Endothelial cell (in vitro differentiated cells): Measurements from ENCODE around the gene ENDOU. TPM values are rescaled to one million over a fixed set of nuclear protein-coding genes. Genes with fewer than 3 reads are reported as not detected.

Source experiments
- DNase-seq: peaks from one replicate; pipeline ENCODE4 v3.0.0; 2021; ENCODE audit warnings: low spot score
- H3K27ac Mint-ChIP-seq: one replicate; pipeline ENCODE4 v1.8.0; 2021; ENCODE audit warnings: mixed read lengths, inconsistent platforms; ENCODE audit not compliant: unreplicated experiment
- H3K27me3 Mint-ChIP-seq: one replicate; pipeline ENCODE4 v1.8.0; 2021; ENCODE audit warnings: mild to moderate bottlenecking, moderate library complexity, mixed read lengths, inconsistent platforms; ENCODE audit not compliant: unreplicated experiment
- H3K36me3 Mint-ChIP-seq: one replicate; pipeline ENCODE4 v1.8.0; 2021; ENCODE audit warnings: mild to moderate bottlenecking, low read depth, mixed read lengths, inconsistent platforms; ENCODE audit not compliant: unreplicated experiment
- H3K4me1 Mint-ChIP-seq: one replicate; pipeline ENCODE4 v1.8.0; 2021; ENCODE audit warnings: mild to moderate bottlenecking, mixed read lengths, inconsistent platforms; ENCODE audit not compliant: unreplicated experiment
- H3K4me3 Mint-ChIP-seq: one replicate; pipeline ENCODE4 v1.8.0; 2021; ENCODE audit warnings: mild to moderate bottlenecking, mixed read lengths, inconsistent platforms; ENCODE audit not compliant: unreplicated experiment
- H3K9me3 Mint-ChIP-seq: one replicate; pipeline ENCODE4 v1.8.0; 2021; ENCODE audit warnings: mixed read lengths, inconsistent platforms; ENCODE audit not compliant: unreplicated experiment
- total RNA-seq: library from RNA; stranded (reverse); fragmentation: NEBNext Ultra II Directional; extraction: Animal tissue kit (Norgen Biotek cat#: 25700); gene quantifications from one replicate; pipeline ENCODE4 v1.2.1, GENCODE V29; 2021; ENCODE audit not compliant: unreplicated experiment
- TF ChIP-seq, protein P1 (sequence below): fragments of 200-600 bp; sonication (generic); IDR thresholded peaks from one replicate; pipeline ENCODE4 v1.5.0; 2021; ENCODE audit warnings: antibody characterized with exemption; ENCODE audit not compliant: unreplicated experiment

Gene ENDOU
- total RNA-seq, 1 donor from 2014 or later, result 1.6 TPM

DNA sequence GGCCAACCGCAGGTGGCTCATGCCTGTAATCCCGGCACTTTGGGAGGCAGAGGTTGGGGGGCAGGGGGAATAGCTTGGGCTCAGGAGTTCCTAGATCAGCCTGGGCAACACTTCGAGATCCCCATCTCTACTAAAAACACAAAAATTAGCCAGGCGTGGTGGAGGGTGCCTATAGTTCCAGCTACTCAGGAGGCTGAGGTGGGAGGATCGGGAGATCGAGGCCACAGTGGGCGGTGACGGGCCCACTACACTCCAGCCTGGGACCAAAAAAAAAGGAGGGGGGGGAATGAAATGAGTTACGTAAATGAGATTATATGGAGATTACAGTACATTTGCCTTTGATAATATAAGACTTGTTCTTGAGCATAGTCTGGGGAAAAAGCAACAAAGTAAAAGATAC, 20.6 kb downstream of the ENDOU start:
- H3K27me3 Mint-ChIP-seq, result peaks cover 10% of the 10 kb centered on the region
- TF ChIP-seq, protein P1, sequence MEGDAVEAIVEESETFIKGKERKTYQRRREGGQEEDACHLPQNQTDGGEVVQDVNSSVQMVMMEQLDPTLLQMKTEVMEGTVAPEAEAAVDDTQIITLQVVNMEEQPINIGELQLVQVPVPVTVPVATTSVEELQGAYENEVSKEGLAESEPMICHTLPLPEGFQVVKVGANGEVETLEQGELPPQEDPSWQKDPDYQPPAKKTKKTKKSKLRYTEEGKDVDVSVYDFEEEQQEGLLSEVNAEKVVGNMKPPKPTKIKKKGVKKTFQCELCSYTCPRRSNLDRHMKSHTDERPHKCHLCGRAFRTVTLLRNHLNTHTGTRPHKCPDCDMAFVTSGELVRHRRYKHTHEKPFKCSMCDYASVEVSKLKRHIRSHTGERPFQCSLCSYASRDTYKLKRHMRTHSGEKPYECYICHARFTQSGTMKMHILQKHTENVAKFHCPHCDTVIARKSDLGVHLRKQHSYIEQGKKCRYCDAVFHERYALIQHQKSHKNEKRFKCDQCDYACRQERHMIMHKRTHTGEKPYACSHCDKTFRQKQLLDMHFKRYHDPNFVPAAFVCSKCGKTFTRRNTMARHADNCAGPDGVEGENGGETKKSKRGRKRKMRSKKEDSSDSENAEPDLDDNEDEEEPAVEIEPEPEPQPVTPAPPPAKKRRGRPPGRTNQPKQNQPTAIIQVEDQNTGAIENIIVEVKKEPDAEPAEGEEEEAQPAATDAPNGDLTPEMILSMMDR, result no peak
- peaks cover 23% of the 10 kb centered on the region for H3K4me1 Mint-ChIP-seq
- H3K36me3 Mint-ChIP-seq, result no peaks in the 10 kb centered on the region
- H3K4me3 Mint-ChIP-seq, result peak overlapping the region; percentile 90
- DNase-seq, result no peak
- H3K9me3 Mint-ChIP-seq, result no peaks in the 10 kb centered on the region
- peak overlapping the region; percentile 38 for H3K27ac Mint-ChIP-seq

DNA sequence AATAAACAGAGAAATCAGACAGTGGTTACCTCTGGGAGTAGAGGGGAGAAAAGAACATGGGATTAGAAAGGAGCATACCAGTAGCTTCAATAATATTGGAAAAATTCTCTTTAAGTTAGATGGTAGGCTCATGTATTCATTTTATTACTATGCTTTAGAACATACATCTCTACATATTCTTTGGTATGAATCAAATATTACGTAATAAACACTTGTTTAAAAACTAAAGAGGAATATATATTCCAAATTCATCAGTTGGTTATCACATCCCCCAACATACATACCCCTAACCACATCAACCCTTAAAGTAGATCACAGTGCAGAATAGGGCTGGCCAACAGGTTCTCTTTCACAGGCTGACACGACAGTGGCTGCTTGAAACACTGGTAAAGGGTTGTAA, 25.0 kb downstream of the ENDOU start:
- no peak overlapping the region for H3K4me3 Mint-ChIP-seq
- no peaks in the 10 kb centered on the region for H3K9me3 Mint-ChIP-seq
- no peak overlapping the region for H3K27ac Mint-ChIP-seq
- TF ChIP-seq, protein P1, result no peak
- peaks cover 9% of the 10 kb centered on the region for H3K4me1 Mint-ChIP-seq
- H3K27me3 Mint-ChIP-seq, result peaks cover 2% of the 10 kb centered on the region
- DNase-seq, result no peak
- H3K36me3 Mint-ChIP-seq, result no peaks in the 10 kb centered on the region

DNA sequence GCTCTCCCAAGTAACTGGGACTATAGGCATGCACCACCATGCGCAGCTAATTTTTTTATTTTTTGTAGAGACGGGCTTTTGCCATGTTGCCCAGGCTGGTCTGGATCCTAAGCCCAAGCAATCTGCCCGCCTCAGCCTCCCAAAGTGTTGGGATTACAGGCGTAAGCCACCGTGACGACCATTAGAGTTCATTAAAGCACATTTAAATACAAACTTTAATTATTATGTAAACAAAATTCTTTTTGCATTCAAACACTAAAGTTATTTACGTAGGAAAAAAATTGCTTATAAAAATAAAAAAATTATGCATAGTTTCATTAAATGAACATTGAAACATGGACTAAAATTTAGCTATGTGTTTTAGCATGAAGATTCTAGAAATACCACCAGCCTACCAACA, 26.7 kb downstream of the ENDOU start:
- H3K27ac Mint-ChIP-seq, result no peak overlapping the region
- TF ChIP-seq, protein P1, result no peak
- H3K4me1 Mint-ChIP-seq, result no peaks in the 10 kb centered on the region
- no peaks in the 10 kb centered on the region for H3K9me3 Mint-ChIP-seq
- H3K36me3 Mint-ChIP-seq, result peaks cover under 1% of the 10 kb centered on the region
- no peaks in the 10 kb centered on the region for H3K27me3 Mint-ChIP-seq
- no peak for DNase-seq
- no peak overlapping the region for H3K4me3 Mint-ChIP-seq

DNA sequence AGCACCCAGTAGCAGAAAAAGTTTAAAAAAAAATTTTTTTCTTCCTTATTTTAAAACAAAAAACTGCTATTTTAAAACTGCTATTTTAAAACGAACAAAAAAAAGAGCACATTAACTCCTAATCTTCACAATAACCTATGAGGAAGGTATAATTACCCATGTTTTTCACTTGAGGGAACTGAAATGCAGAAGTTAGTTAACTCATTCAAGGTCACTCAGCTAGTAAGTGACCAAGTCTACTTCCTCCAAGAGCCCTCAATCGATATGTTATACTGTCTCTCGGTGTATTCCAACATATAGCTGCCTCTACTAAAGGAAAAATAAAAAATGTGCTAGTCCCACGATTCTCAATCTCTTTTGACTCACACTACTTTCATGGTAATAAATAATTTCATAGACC, 27.2 kb downstream of the ENDOU start:
- DNase-seq, result no peak
- H3K36me3 Mint-ChIP-seq, result peaks cover 6% of the 10 kb centered on the region
- no peaks in the 10 kb centered on the region for H3K4me1 Mint-ChIP-seq
- no peaks in the 10 kb centered on the region for H3K27me3 Mint-ChIP-seq
- TF ChIP-seq, protein P1, result no peak
- H3K9me3 Mint-ChIP-seq, result no peaks in the 10 kb centered on the region
- no peak overlapping the region for H3K4me3 Mint-ChIP-seq
- H3K27ac Mint-ChIP-seq, result no peak overlapping the region

DNA sequence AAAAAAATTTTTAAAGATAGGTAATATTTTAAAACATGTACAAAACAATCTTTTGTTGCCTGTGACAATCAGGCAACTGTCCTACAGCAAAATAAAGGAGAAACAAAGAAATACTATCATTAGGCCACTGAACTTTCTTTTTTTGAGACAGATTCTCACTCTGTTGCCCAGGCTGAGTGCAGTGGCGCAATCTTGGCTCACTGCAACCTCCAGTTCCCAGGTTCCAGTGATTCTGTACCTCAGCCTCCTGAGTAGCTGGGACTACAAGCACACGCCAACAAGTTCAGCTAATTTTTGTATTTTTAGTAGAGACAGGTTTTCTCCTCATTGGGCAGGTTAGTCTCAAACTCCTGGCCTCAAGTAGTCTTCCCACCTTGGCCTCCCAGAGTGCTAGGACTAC, 36.1 kb downstream of the ENDOU start:
- no peaks in the 10 kb centered on the region for H3K27me3 Mint-ChIP-seq
- no peak for DNase-seq
- no peak overlapping the region for H3K4me3 Mint-ChIP-seq
- no peaks in the 10 kb centered on the region for H3K9me3 Mint-ChIP-seq
- H3K36me3 Mint-ChIP-seq, result peaks cover 23% of the 10 kb centered on the region
- no peak overlapping the region for H3K27ac Mint-ChIP-seq
- no peaks in the 10 kb centered on the region for H3K4me1 Mint-ChIP-seq
- TF ChIP-seq, protein P1, result no peak
